GM19239 (cell line): ENCODE measurements around the gene LAD1.

Experiments used
- DNase-seq: peaks from one replicate; pipeline ENCODE4 v3.0.0; 2011; ENCODE audit warnings: low spot score; ENCODE audit not compliant: insufficient read length
- FAIRE-seq: peaks from 2 replicates; lab custom pipeline; 2011; peaks lifted over from hg19 to GRCh38; lab: Jason Lieb, UNC

The LAD1 gene

DNA sequence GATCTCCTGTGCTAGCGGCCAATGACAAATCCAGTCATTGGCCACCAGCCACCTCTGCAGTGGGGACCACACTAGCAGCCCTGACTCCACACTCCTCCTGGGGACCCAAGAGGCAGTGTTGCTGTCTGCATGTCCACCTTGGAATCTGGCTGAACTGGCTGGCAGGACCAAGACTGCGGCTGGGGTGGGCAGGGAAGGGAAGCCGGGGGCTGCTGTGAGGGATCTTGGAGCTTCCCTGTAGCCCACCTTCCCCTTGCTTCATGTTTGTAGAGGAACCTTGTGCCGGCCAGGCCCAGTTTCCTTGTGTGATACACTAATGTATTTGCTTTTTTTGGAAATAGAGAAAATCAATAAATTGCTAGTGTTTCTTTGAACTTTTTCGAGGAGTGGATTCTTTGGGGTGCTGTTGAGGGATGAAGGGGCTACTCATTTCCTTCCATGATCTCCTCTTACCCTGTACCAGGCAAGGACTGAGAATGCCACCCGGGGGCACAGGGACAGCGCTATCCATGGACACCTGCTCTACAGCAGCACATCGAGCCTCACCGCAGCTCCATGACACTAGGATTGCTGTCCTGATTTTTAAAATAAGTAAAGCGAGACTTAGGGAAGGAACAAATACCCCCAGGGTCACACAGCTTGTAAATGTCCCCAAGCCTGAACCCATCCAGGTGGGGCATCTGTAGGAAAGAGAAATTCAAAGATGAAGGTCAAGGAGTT, 66.3 kb downstream of the LAD1 start:
- DNase-seq (no peak), FAIRE-seq (no peak)

DNA sequence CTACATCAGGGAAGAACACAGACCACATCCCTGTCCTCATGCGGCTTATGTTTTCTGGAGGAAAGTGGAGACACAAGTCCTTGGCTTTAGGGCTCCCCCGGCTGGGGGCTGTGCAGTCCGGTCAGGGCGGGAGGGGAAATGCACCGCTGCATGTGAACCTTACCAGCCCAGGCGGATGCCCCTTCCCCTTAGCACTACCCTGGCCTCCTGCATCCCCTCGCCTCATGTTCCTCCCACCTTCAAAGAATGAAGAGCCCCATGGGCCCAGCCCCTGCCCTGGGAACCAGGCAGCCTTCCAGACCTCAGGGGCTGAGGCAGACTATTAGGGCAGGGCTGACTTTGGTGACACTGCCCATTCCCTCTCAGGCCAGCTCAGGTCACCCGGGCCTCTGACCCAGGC, 67.1 kb downstream of the LAD1 start:
- DNase-seq (no peak), FAIRE-seq (no peak)

DNA sequence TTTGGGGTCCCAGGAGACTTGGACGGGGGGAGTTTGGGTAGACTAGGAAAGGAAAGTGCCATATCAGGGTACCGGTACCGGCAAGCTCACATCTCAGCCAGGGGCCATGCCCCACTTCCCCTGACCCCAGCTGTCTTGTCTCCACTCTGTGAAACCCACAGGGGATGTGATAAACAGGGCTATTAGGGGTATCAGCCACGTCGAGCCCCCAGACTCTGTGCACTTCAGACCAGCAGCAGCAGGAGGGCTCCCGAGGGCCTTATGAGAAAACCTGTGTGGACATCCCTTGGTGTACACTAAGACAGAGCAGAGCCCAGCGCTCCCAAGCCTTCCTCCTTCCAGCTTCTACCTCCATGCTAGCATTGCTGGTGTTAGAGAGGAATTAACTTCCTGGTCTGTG, 68.0 kb downstream of the LAD1 start:
- DNase-seq = no peak
- FAIRE-seq = no peak
